IMR-90 (cell line): ENCODE measurements around the gene TAS2R40.

Source experiments
- CEBPB ChIP-seq: IDR thresholded peaks from 2 replicates; pipeline ENCODE4 v1.6.1; 2012; ENCODE audit warnings: low read depth, low read length, improper control_type of control experiment
- MAZ ChIP-seq: IDR thresholded peaks from 2 replicates; pipeline ENCODE4 v1.6.1; 2012; ENCODE audit warnings: low read depth, mild to moderate bottlenecking, low read length, improper control_type of control experiment, moderate library complexity, borderline replicate concordance
- MXI1 ChIP-seq: IDR thresholded peaks from 2 replicates; pipeline ENCODE4 v1.6.1; 2012; ENCODE audit warnings: low read depth, mild to moderate bottlenecking, low read length, moderate library complexity, borderline replicate concordance
- POLR2A ChIP-seq: IDR thresholded peaks from 2 replicates; pipeline ENCODE4 v1.6.1; 2012; ENCODE audit warnings: mild to moderate bottlenecking, low read depth, low read length
- RAD21 ChIP-seq: IDR thresholded peaks from 2 replicates; pipeline ENCODE4 v1.6.1; 2012; ENCODE audit warnings: low read length, improper control_type of control experiment
- RFX5 ChIP-seq: IDR thresholded peaks from 2 replicates; pipeline ENCODE4 v1.8.0; 2012; ENCODE audit warnings: low read depth, mild to moderate bottlenecking, low read length, moderate library complexity
- SMC3 ChIP-seq: fragments of 150-350 bp; IDR thresholded peaks from 2 replicates; pipeline ENCODE4 v1.6.1; 2016; ENCODE audit warnings: low read depth, mild to moderate bottlenecking, antibody characterized with exemption, low read length, moderate library complexity
- TF ChIP-seq, protein P1 (sequence below): conservative IDR thresholded peaks from 2 replicates; pipeline ENCODE4 v1.5.1; 2012; ENCODE audit warnings: mild to moderate bottlenecking, low read depth, low read length, improper control_type of control experiment

DNA sequence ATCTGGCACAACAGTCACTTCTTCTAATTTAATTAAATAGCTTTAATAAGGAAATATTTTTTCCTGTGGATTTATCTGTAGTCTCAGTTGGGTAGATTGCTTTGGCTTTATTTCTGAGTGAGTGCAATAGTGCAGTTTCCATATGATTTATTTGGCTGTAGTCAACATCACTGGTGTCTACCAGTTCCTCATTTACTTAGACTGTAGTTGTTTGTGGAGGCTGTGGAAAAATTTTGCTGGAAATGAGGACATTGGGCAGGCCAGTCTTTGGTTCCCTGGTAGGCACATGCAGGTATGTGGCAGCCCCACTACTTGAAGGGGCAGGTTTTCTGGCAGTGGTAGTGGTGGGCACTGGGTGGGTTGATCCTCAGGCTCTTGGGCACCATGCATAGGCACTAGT, 15.5 kb downstream of the TAS2R40 start:
- no peak for TF ChIP-seq CEBPB
- TF ChIP-seq, protein P1, sequence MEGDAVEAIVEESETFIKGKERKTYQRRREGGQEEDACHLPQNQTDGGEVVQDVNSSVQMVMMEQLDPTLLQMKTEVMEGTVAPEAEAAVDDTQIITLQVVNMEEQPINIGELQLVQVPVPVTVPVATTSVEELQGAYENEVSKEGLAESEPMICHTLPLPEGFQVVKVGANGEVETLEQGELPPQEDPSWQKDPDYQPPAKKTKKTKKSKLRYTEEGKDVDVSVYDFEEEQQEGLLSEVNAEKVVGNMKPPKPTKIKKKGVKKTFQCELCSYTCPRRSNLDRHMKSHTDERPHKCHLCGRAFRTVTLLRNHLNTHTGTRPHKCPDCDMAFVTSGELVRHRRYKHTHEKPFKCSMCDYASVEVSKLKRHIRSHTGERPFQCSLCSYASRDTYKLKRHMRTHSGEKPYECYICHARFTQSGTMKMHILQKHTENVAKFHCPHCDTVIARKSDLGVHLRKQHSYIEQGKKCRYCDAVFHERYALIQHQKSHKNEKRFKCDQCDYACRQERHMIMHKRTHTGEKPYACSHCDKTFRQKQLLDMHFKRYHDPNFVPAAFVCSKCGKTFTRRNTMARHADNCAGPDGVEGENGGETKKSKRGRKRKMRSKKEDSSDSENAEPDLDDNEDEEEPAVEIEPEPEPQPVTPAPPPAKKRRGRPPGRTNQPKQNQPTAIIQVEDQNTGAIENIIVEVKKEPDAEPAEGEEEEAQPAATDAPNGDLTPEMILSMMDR, result no peak
- TF ChIP-seq RAD21, result no peak
- no peak for TF ChIP-seq RFX5
- no peak for TF ChIP-seq POLR2A
- no peak for TF ChIP-seq MXI1
- no peak for TF ChIP-seq SMC3
- TF ChIP-seq MAZ, result no peak
